Fibroblast of villous mesenchyme (primary cell): ENCODE measurements around the gene NOSIP. TPM values are rescaled to one million over a fixed set of nuclear protein-coding genes. Genes with fewer than 3 reads are reported as not detected.

Experiments
- DNase-seq: peaks from one replicate; pipeline ENCODE4 v3.0.0-alpha.2; 2010; ENCODE audit warnings: low read depth
- H3K4me3 ChIP-seq: 2 replicates; pipeline ENCODE4 v1.5.1; 2011; ENCODE audit warnings: low read depth, mild to moderate bottlenecking, low read length
- CTCF ChIP-seq: IDR thresholded peaks from 2 replicates; pipeline ENCODE4 v1.5.1; 2012; ENCODE audit warnings: low read depth, mild to moderate bottlenecking, low read length; ENCODE audit not compliant: insufficient read depth
- total RNA-seq: library from RNA; depleted of rRNA; stranded (reverse); fragments of >200 nt; gene quantifications from 2 replicates; pipeline ENCODE4 v1.2.3, GENCODE V29; 2012

The NOSIP gene
- total RNA-seq, 1 donor = 76.9 TPM

GRCh38 chr19:49560358-49560900, 19.9 kb downstream of the NOSIP start:
- H3K4me3 ChIP-seq = no peak overlapping the region
- no peak for DNase-seq
- TF ChIP-seq CTCF = no peak

GRCh38 chr19:49559928-49560327, 20.4 kb downstream of the NOSIP start:
- TF ChIP-seq CTCF = no peak
- H3K4me3 ChIP-seq = no peak overlapping the region
- DNase-seq = no peak

- DNase-seq = no peak
- H3K4me3 ChIP-seq = no peak overlapping the region
- TF ChIP-seq CTCF = no peak
These were observed 20.9 kb downstream of the NOSIP start for GRCh38 chr19:49559443-49559842.

- DNase-seq = no peak
- no peak overlapping the region for H3K4me3 ChIP-seq
- TF ChIP-seq CTCF = no peak
These were observed 21.8 kb downstream of the NOSIP start for GRCh38 chr19:49558591-49558990.

GRCh38 chr19:49557641-49558325, 22.6 kb downstream of the NOSIP start:
- no peak for DNase-seq

More at GRCh38 chr19:49557641-49558325, 22.6 kb downstream of the NOSIP start:
- no peak for TF ChIP-seq CTCF
- no peak overlapping the region for H3K4me3 ChIP-seq
